Adrenal gland (tissue), 5 donors: ENCODE measurements around the gene NME9.

Experiments used
- POLR2A ChIP-seq, 2 donors: fragments of 450-650 bp; IDR thresholded peaks; one replicate each; pipeline ENCODE4 v1.6.1; 2017; ENCODE audit warnings: antibody characterized with exemption in 2 of 2, mild to moderate bottlenecking in 2 of 2, moderate library complexity in 1 of 2
- TF ChIP-seq, protein P1 (sequence below), 6 experiments: fragments of 450-650 bp in 4 of 6; fragments of 200-600 bp in 2 of 6; sonication (generic) in 1 of 6; IDR thresholded peaks; 1 replicate in 5 of 6; 2 replicates in 1 of 6; pipeline versions ENCODE4 v1.5.1 to v1.8.0; 2016 to 2021; ENCODE audit warnings: antibody characterized with exemption in 6 of 6, mild to moderate bottlenecking in 2 of 6, moderate library complexity in 1 of 6
- donor health status: DM: no; HTN: no; CAD: no.

DNA sequence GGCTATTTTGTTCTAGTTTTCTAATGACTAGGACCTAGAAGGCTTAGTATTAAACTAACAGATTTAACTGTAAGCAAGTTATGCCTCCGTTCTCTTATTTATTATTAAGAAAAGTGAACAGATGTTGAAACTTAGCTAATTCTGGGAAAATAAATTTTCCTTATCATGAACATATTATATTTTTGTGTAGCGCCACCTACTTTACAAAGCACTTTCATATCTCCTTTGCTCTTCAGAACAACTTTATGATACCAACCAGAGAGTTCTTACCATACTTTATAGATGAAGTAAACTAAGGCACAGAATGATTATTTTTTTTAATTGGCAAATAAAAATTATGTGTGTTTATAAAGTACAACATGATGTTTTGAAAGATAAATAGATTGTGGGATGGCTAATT lies 59.4 kb downstream of the NME9 start:
- TF ChIP-seq POLR2A (IDR thresholded peaks at IDR 0.05): no peak
- TF ChIP-seq, protein P1, sequence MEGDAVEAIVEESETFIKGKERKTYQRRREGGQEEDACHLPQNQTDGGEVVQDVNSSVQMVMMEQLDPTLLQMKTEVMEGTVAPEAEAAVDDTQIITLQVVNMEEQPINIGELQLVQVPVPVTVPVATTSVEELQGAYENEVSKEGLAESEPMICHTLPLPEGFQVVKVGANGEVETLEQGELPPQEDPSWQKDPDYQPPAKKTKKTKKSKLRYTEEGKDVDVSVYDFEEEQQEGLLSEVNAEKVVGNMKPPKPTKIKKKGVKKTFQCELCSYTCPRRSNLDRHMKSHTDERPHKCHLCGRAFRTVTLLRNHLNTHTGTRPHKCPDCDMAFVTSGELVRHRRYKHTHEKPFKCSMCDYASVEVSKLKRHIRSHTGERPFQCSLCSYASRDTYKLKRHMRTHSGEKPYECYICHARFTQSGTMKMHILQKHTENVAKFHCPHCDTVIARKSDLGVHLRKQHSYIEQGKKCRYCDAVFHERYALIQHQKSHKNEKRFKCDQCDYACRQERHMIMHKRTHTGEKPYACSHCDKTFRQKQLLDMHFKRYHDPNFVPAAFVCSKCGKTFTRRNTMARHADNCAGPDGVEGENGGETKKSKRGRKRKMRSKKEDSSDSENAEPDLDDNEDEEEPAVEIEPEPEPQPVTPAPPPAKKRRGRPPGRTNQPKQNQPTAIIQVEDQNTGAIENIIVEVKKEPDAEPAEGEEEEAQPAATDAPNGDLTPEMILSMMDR (IDR thresholded peaks at IDR 0.05): no peak
